ENCODE measurements around the gene CNBP. TPM values are rescaled to one million over a fixed set of nuclear protein-coding genes. Genes with fewer than 3 reads are reported as not detected.

The CNBP gene
- total and polyA plus RNA-seq, 2 of the 13 experiments (the other 11 are each of a cell fraction or from before 2014, with no cell fraction given): 282 to 354 TPM

GRCh38 chr3:129160891-129161859 is 22.5 kb downstream of the CNBP start, which contains the start of gene ISY1 (continued):
- TF ChIP-seq ZNF337 (CRISPR knock-in tag; IDR thresholded peaks at IDR 0.05; ENCODE audit: borderline replicate concordance, low read depth) (no peak), KLF9 (CRISPR knock-in tag; IDR thresholded peaks at IDR 0.05; ENCODE audit: low read depth) (no peak), ZNF230 (CRISPR knock-in tag; IDR thresholded peaks at IDR 0.05) (peak; percentile 56; the same call in 1 of the 2 replicates), ZNF331 (CRISPR knock-in tag; IDR thresholded peaks at IDR 0.05) (0 out of 2 replicates have a peak, but pooled peaks have one; percentile 10), ZUFSP (CRISPR knock-in tag; IDR thresholded peaks at IDR 0.05; ENCODE audit: borderline replicate concordance) (no peak), SETDB1 (CRISPR knock-in tag; IDR thresholded peaks at IDR 0.05; ENCODE audit: borderline replicate concordance) (no peak), MAZ (IDR thresholded peaks at IDR 0.05; ENCODE audit: borderline replicate concordance, low read depth, low read length) (no peak), MAZ (CRISPR knock-in tag; IDR thresholded peaks at IDR 0.05; ENCODE audit: low read depth) (peak; percentile 58; the same call in 1 of the 2 replicates), SOX13 (IDR thresholded peaks at IDR 0.05) (no peak), SOX13 (CRISPR knock-in tag; conservative IDR thresholded peaks at IDR 0.05 in 1 of 2, IDR thresholded peaks at IDR 0.05 in 1 of 2) (peak in 1 of 2 experiments; percentile 4; a peak in 1 of 4 replicates), ZZZ3 (CRISPR knock-in tag; IDR thresholded peaks at IDR 0.05; ENCODE audit: borderline replicate concordance) (peak; percentile 78; the same call in 1 of the 2 replicates), ZNF121 (CRISPR knock-in tag; IDR thresholded peaks at IDR 0.05) (no peak), ZNF207 (IDR thresholded peaks at IDR 0.05; ENCODE audit: borderline replicate concordance) (no peak), FUBP1 (CRISPR knock-in tag; IDR thresholded peaks at IDR 0.05; ENCODE audit: borderline replicate concordance) (no peak), ZNF816 (CRISPR knock-in tag; IDR thresholded peaks at IDR 0.05; ENCODE audit: borderline replicate concordance) (0 out of 2 replicates have a peak, but pooled peaks have one; percentile 64), SRY (CRISPR knock-in tag; IDR thresholded peaks at IDR 0.05) (0 out of 2 replicates have a peak, but pooled peaks have one; percentile 13), ZBTB38 (CRISPR knock-in tag; IDR thresholded peaks at IDR 0.05) (no peak), KMT2A (CRISPR knock-in tag; IDR thresholded peaks at IDR 0.05) (peak; percentile 90), ZNF383 (CRISPR knock-in tag; IDR thresholded peaks at IDR 0.05; ENCODE audit: borderline replicate concordance) (no peak), ZNF484 (CRISPR knock-in tag; IDR thresholded peaks at IDR 0.05; ENCODE audit: borderline replicate concordance, low read depth) (no peak)

Data from HepG2 (cell line).